ENCODE data around the gene VPS35.

VPS35 gene

GRCh38 chr16:46606231-46606630, 82.7 kb downstream of the VPS35 start:
- DNase-seq: no peak

Data from NCI-H510A (cell line).